Calu3 (cell line): ENCODE data around the gene DAPK2. TPM values are rescaled to one million over a fixed set of nuclear protein-coding genes. Genes with fewer than 3 reads are reported as not detected.

Source experiments
- BruUV-seq: library from RNA; stranded (reverse); fragments of 400-500 nt; replicated peaks from 2 replicates; lab custom pipeline; 2021; lab: Mats Ljungman, UMichigan
- CTCF ChIA-PET: fragments of 300-600 bp; sonication (Branson Sonifier 250); formaldehyde crosslinking; loops from one replicate; lab custom pipeline; 2022; ENCODE audit warnings: antibody characterized with exemption; lab: Charles Lee
- DNase-seq: peaks from one replicate; pipeline ENCODE4 v3.0.0; 2022
- H3K27ac Mint-ChIP-seq: one replicate; pipeline ENCODE4 v1.8.0; 2022; ENCODE audit warnings: mixed read lengths; ENCODE audit not compliant: unreplicated experiment
- H3K27me3 Mint-ChIP-seq: one replicate; pipeline ENCODE4 v1.8.0; 2022; ENCODE audit warnings: mixed read lengths; ENCODE audit not compliant: unreplicated experiment
- H3K36me3 Mint-ChIP-seq: one replicate; pipeline ENCODE4 v1.8.0; 2022; ENCODE audit warnings: mild to moderate bottlenecking, moderate library complexity, mixed read lengths; ENCODE audit not compliant: insufficient read depth, unreplicated experiment
- H3K4me1 Mint-ChIP-seq: one replicate; pipeline ENCODE4 v1.8.0; 2022; ENCODE audit warnings: mild to moderate bottlenecking, low read depth, mixed read lengths; ENCODE audit not compliant: unreplicated experiment
- H3K4me3 Mint-ChIP-seq: one replicate; pipeline ENCODE4 v1.8.0; 2022; ENCODE audit warnings: mild to moderate bottlenecking, low read depth, moderate library complexity, mixed read lengths; ENCODE audit not compliant: unreplicated experiment
- H3K9me3 Mint-ChIP-seq: one replicate; pipeline ENCODE4 v1.8.0; 2022; ENCODE audit warnings: low read depth, mixed read lengths; ENCODE audit not compliant: unreplicated experiment
- intact Hi-C: fragments of 100-400 bp; cut with micrococcal nuclease; formaldehyde crosslinking; loops from one replicate; pipeline ENCODE4 v1.10.0; 2022; ENCODE audit not compliant: unreplicated experiment
- total RNA-seq: library from RNA; stranded (reverse); gene quantifications from 2 replicates; pipeline ENCODE4 v1.2.3, GENCODE V29; 2022
- TF ChIP-seq, protein P1 (sequence below): fragments of 200-600 bp; IDR thresholded peaks from one replicate; pipeline ENCODE4 v1.8.0; 2022; ENCODE audit warnings: antibody characterized with exemption; ENCODE audit not compliant: unreplicated experiment

DAPK2 gene
- total RNA-seq, 1 experiment from 2014 or later = 1.1 TPM

DNA sequence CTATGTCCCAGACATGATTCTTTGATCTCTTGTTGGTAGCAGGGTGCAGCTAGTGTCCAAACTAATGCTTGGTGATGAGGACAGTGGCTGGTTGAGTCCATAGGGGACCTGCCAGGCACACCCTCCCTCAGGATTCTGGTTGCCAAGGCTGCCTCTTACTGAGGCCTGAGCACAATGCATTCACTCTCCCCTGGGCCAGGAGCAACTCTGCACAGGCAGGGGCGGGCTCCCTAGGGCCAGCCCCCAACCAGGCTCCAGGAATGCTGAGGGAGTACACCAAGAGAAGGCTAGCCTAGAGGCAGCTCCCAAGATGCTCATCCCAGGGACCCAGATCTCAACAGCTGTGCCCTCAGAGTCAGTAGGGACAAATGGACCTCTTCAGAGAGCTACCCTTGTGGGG lies 166.3 kb downstream of the DAPK2 start:
- DNase-seq = no peak
- Mint-ChIP-seq H3K27me3 (peaks cover 12% of the 10 kb centered on the region), H3K4me3 (no peak overlapping the region), H3K4me1 (no peaks in the 10 kb centered on the region), H3K27ac (no peak overlapping the region), H3K9me3 (no peaks in the 10 kb centered on the region), H3K36me3 (no peaks in the 10 kb centered on the region)
- TF ChIP-seq, protein P1, sequence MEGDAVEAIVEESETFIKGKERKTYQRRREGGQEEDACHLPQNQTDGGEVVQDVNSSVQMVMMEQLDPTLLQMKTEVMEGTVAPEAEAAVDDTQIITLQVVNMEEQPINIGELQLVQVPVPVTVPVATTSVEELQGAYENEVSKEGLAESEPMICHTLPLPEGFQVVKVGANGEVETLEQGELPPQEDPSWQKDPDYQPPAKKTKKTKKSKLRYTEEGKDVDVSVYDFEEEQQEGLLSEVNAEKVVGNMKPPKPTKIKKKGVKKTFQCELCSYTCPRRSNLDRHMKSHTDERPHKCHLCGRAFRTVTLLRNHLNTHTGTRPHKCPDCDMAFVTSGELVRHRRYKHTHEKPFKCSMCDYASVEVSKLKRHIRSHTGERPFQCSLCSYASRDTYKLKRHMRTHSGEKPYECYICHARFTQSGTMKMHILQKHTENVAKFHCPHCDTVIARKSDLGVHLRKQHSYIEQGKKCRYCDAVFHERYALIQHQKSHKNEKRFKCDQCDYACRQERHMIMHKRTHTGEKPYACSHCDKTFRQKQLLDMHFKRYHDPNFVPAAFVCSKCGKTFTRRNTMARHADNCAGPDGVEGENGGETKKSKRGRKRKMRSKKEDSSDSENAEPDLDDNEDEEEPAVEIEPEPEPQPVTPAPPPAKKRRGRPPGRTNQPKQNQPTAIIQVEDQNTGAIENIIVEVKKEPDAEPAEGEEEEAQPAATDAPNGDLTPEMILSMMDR = no peak
- no TSS peak for BruUV-seq
- intact Hi-C loops = no loop called here
- CTCF ChIA-PET = interaction anchor here (1.1 to 1.4 kb wide), 2 partner anchors 10 to 128 kb away, joined by 4 to 5 read pairs; no protein-coding TSS in a partner anchor

DNA sequence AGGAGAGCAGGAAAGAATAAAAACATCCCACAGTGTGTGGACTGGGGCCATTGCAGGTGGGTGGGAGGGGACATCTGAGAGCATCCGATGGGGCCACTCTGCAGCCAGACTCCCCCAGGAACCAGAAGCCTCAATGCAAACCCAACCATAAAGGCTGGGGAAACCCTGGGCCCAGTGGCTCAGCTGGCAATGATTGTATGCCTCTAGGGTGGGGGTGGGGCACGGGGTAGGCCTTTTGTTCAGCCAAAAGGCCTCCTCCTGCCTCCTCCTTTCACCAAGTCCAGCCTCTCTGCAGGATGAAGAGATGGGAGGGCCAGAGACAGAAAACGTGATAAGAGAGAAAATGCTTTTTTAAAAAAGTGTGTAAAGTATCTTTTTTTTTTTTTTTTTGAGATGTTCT lies 167.1 kb downstream of the DAPK2 start:
- CTCF ChIA-PET = interaction anchor here (1.4 kb wide), 1 partner anchor 9 kb away, joined by 4 read pairs; no protein-coding TSS in a partner anchor
- no peak for DNase-seq
- Mint-ChIP-seq H3K36me3 (no peaks in the 10 kb centered on the region), H3K4me3 (no peak overlapping the region), H3K4me1 (no peaks in the 10 kb centered on the region), H3K27me3 (peaks cover 14% of the 10 kb centered on the region), H3K27ac (no peak overlapping the region), H3K9me3 (no peaks in the 10 kb centered on the region)
- intact Hi-C loops = no loop called here
- TF ChIP-seq, protein P1 = no peak
- BruUV-seq = no TSS peak

DNA sequence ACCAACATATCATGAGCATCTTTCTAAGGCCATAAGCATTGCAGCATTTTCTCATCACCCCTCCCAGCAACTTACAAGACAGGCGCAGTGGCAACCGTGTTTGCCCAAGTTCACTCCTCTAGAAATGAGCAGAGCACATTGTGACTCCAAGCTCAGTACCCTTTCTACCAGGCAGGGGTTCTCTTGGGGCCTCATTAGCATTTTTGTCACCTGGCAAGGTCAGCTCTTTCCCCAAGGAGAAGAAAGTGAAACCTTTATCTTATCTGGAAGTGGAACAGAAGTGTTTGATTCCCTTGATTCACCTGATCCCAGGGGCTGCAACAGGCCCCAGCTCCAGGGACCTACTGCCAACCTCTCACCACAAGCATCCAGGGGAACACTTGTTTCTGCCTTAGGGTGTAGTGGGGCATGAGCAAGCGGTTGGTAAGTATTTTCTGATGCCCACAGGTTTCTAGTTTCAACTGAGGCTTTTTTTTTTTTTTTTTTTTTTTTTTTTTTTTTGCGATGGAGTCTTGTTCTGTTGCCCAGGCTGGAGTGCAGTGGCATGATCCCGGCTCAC lies 168.5 kb downstream of the DAPK2 start:
- peaks cover 23% of the 10 kb centered on the region for H3K27me3 Mint-ChIP-seq
- BruUV-seq = no TSS peak
- H3K4me3 Mint-ChIP-seq = no peak overlapping the region
- no peaks in the 10 kb centered on the region for H3K4me1 Mint-ChIP-seq
- TF ChIP-seq, protein P1 = no peak
- DNase-seq = no peak
- CTCF ChIA-PET = no interaction called here
- no peaks in the 10 kb centered on the region for H3K36me3 Mint-ChIP-seq
- H3K9me3 Mint-ChIP-seq = no peaks in the 10 kb centered on the region
- intact Hi-C loops = no loop called here
- H3K27ac Mint-ChIP-seq = no peak overlapping the region

DNA sequence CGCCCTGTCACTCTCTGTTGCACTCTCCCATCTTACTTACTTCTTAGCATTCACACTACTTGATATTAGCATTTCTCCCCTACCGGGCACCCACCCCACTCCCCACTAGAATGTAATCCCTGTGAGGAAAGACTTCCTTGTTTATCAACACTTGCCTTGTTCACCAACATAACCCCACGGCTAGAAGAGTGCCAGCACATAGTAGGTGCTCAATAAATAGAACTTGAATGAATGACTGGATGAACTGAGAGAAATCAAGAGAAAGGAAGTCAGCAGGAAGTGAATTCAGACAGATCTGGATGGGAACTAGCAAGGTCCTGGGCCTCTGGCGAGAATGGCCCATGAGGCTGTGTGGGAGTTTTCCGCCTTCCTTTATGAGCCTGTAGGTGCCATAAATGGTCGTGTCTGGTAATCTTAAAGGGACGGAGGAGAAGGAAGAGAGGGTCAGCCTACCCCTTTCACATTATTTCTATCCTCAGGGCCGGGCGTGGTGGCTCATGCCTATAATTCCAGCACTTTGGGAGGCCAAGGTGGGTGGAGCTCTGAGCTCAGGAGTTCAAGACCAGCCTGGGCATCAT lies 170.1 kb downstream of the DAPK2 start:
- no peaks in the 10 kb centered on the region for H3K36me3 Mint-ChIP-seq
- no peak for DNase-seq
- H3K27me3 Mint-ChIP-seq = peaks cover 39% of the 10 kb centered on the region
- intact Hi-C loops = no loop called here
- H3K4me1 Mint-ChIP-seq = no peaks in the 10 kb centered on the region
- TF ChIP-seq, protein P1 = no peak
- CTCF ChIA-PET = no interaction called here
- no TSS peak for BruUV-seq
- H3K9me3 Mint-ChIP-seq = no peaks in the 10 kb centered on the region
- no peak overlapping the region for H3K27ac Mint-ChIP-seq
- H3K4me3 Mint-ChIP-seq = no peak overlapping the region
